ENCODE results near the gene ZDHHC4. TPM values are rescaled to one million over a fixed set of nuclear protein-coding genes. Genes with fewer than 3 reads are reported as not detected.
"Not testable (repeated sequence)": the region's sequence is repeated elsewhere in the genome, so short reads cannot be mapped to it uniquely, and the experiment has no call there.

The ZDHHC4 gene
- total RNA-seq, 2 experiments from 2014 or later = 29.9 to 35.3 TPM

DNA sequence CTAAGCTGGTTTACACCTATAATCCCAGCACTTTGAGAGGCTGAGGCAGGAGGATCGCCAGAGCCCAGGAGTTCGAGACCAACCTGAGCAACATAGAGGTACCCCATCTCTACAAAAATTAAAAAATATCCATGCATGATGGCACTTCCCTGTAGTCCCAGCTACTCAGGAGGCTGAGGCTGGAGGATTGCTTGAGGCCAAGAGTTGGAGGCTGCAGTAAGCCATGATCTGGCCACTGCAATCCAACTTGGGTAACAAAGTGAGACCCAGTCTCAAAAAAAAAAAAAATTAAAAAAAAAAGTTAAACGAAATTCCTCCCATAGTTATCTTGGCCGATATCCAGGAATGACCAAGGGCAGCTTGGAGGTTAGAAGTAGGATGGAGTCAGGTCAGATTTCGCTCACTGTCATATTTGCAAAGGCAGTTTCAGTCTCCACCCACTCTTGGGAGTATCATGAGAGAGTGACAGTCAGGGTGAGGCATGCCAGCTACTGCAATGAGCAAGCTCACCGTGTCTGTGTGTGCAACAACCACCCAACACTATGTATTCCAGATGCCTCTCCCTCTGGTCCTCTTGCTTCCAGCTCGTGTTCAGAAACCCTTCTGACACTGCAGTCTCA is 6.0 kb upstream of the ZDHHC4 start:
- H3K4me3 Mint-ChIP-seq = no peak overlapping the region
- DNase-seq = no peak
- peaks cover 3% of the 10 kb centered on the region for H3K27me3 Mint-ChIP-seq
- H3K4me1 Mint-ChIP-seq = no peaks in the 10 kb centered on the region
- ChIA-PET CTCF (interaction anchor here (0.6 to 2.4 kb wide), 6 partner anchors 9 to 1325 kb away, joined by 3 to 11 read pairs (median 4); partner anchors contain the start of gene INTS15), POLR2A (no interaction called here)
- H3K36me3 Mint-ChIP-seq (ENCODE audit: low read depth) = no peaks in the 10 kb centered on the region
- no peaks in the 10 kb centered on the region for H3K9me3 Mint-ChIP-seq
- no peak overlapping the region for H3K27ac Mint-ChIP-seq

DNA sequence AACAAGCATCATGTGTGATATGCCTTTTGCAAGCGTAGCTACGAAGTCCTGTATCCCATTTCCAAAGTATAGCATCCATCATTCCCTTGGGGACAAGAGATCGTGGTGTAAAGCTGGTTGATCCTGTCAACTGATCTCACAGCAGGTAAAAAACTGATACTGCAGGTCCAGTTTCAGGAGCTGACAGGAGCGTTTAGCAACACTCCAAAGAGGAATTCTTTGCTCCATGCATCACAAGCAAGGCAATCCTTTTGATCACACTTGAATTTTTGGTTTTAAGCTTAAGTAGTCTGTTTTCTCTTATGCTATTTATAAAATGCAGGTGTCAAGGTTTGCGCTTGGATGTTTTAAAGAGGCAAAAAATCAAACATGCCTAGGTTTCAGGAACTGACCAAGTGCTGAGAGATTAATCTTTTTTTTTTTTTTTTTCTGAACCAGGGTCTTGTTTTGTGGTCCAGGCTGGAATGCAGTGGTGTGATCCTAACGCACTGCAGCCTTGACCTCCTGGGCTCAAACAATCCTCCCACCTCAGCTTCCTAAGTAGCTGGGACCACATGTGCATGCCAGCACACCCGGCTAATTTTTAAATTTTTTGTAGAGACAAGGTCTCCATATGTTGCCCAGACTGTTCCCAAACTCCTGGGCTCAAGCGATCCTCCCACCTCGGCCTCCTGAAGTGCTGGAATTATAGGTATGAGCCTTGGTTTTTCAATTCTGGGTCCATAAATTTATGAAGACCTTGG is 1.8 kb upstream of the ZDHHC4 start:
- Mint-ChIP-seq H3K4me3 (no peak overlapping the region), H3K36me3 (ENCODE audit: low read depth) (peaks cover 6% of the 10 kb centered on the region), H3K27me3 (no peaks in the 10 kb centered on the region), H3K9me3 (no peaks in the 10 kb centered on the region), H3K27ac (no peak overlapping the region), H3K4me1 (peaks cover 21% of the 10 kb centered on the region)
- POLR2A ChIA-PET = interaction anchor here (1.1 kb wide), 1 partner anchor 16 kb away, joined by 3 read pairs; no protein-coding TSS in a partner anchor
- no peak for DNase-seq
- CTCF ChIA-PET = interaction anchor here (0.8 to 5.3 kb wide), 7 partner anchors 9 to 64 kb away, joined by 3 to 29 read pairs (median 4); partner anchors contain the start of gene INTS15

- Mint-ChIP-seq H3K4me1 (peaks cover 29% of the 10 kb centered on the region), H3K9me3 (no peaks in the 10 kb centered on the region), H3K27me3 (no peaks in the 10 kb centered on the region), H3K27ac (peak overlapping the region; percentile 85), H3K4me3 (peak overlapping the region; percentile 56), H3K36me3 (ENCODE audit: low read depth) (peaks cover 11% of the 10 kb centered on the region)
- no peak for DNase-seq
- ChIA-PET CTCF (interaction anchor here (0.9 to 5.3 kb wide), 5 partner anchors 8 to 450 kb away, joined by 3 to 29 read pairs (median 3); partner anchors contain the start of gene INTS15), POLR2A (no interaction called here)
Observed at GRCh38 chr7:6576024-6576866, 1.0 kb upstream of the ZDHHC4 start.

DNA sequence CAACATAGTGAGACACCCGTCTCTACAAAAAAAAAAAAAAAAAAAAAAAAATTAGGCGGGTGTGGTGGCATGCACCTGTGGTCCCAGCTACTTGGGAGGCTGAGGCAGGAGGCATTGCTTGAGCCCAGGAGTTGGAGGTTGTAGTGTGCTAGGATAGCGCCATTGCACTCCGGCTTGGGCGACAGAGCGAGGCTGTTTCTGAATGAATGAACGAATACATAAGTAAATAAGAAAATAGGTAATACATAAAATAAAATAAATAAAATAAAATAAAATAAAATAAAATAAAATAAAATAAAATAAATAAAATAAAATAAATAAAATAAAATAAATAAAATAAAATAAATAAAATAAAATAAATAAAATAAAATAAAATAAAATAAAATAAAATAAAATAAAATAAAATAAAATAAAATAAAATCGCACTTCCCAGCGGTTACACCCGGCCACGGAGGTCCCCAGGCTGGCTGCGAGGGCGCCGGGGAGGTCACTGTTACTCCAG is 336 bp upstream of the ZDHHC4 start:
- CTCF ChIA-PET = interaction anchor here (0.9 to 5.3 kb wide), 4 partner anchors 9 to 450 kb away, joined by 3 to 29 read pairs (median 4); partner anchors contain the start of gene INTS15

DNA sequence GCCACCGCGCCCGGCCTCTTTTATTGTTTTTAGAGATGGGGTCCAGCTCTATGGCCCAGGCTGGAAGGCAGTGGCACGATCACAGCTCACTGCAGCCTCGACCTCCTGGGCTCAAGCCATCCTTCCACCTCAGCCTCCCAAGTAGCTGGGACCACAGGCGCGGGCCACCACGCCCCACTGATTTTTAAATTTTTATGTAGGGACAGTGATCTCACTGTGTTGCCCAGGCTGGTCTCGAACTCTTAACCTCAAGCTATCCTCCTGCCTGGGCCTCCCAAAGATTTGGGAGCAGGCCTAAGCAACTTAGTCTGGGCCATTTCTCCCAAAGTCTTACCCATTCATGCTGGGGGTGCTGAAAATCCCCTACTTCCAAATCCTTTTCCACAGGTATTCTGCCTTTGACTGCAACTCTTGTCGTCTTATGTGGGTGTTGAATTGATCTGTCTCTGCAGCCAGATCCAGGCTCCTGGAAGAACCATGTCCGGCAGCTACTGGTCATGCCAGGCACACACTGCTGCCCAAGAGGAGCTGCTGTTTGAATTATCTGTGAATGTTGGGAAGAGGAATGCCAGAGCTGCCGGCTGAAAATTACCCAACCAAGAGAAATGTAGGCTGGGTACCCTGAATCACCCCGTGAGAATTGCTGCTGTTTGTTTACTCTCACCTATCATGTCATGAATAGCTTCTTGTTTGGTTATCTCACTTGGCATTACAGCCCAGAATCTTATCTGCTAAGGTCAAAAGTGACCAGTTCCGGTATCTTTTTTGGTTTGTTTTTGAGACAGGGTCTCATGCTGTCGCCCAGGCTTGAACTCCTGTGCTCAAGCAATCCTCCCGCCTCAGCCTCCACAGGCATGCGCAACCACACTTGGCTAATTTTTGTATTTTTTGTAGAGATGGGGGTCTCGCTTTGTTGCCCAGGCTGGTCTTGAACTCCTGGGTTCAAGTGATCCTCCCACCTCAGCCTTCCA is 1.1 kb downstream of the ZDHHC4 start:
- Mint-ChIP-seq H3K27me3 (no peaks in the 10 kb centered on the region), H3K4me1 (peaks cover 38% of the 10 kb centered on the region)

More for the DNA sequence above, 336 bp upstream of the ZDHHC4 start:
- H3K27ac Mint-ChIP-seq = peak overlapping the region; percentile 94
- H3K9me3 Mint-ChIP-seq, DNase-seq, POLR2A ChIA-PET, H3K27me3 Mint-ChIP-seq: not testable (repeated sequence)
- peaks cover 17% of the 10 kb centered on the region for H3K36me3 Mint-ChIP-seq (ENCODE audit: low read depth)
- peak overlapping the region; percentile 84 for H3K4me3 Mint-ChIP-seq
- peaks cover 36% of the 10 kb centered on the region for H3K4me1 Mint-ChIP-seq

DNA sequence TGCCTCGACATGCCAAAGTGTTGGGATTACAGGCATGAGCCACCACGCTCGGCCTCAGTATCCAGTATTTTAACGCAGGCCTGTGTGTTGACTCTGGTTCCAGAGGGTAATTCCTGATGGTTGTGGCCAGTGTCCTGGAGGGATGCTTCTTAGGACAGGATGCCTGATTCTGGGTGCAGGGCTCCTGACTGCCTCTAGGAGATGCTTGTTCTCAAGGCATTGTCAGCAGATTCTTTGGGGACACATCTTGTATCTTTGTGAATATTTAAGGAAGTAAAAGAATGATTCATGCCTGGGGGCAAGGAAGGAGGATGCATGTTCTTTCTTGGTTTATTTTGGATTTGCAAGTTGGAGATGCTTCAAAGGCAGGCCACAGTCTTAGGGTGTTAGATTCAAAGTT is 2.2 kb downstream of the ZDHHC4 start:
- ChIA-PET CTCF (interaction anchor here (1.3 kb wide), 1 partner anchor 10 kb away, joined by 5 read pairs; the partner anchor contains the start of gene INTS15), POLR2A (no interaction called here)
- Mint-ChIP-seq H3K36me3 (ENCODE audit: low read depth) (peaks cover 26% of the 10 kb centered on the region), H3K4me3 (peak overlapping the region; percentile 84), H3K27me3 (no peaks in the 10 kb centered on the region), H3K9me3 (no peaks in the 10 kb centered on the region), H3K4me1 (peaks cover 38% of the 10 kb centered on the region), H3K27ac (peak overlapping the region; percentile 56)
- DNase-seq = no peak

More for the DNA sequence above, 1.1 kb downstream of the ZDHHC4 start:
- H3K36me3 Mint-ChIP-seq (ENCODE audit: low read depth) = peaks cover 22% of the 10 kb centered on the region
- POLR2A ChIA-PET = no interaction called here
- H3K4me3 Mint-ChIP-seq = peak overlapping the region; percentile 84
- H3K9me3 Mint-ChIP-seq = no peaks in the 10 kb centered on the region
- no peak for DNase-seq
- H3K27ac Mint-ChIP-seq = peak overlapping the region; percentile 94
- CTCF ChIA-PET = interaction anchor here (1.2 to 5.3 kb wide), 4 partner anchors 10 to 30 kb away, joined by 4 to 29 read pairs (median 4); partner anchors contain the start of gene INTS15

GRCh38 chr7:6585746-6586432 is 8.6 kb downstream of the ZDHHC4 start:
- DNase-seq, H3K9me3 Mint-ChIP-seq, POLR2A ChIA-PET, H3K4me3 Mint-ChIP-seq, H3K27me3 Mint-ChIP-seq, CTCF ChIA-PET, H3K27ac Mint-ChIP-seq: not testable (repeated sequence)
- Mint-ChIP-seq H3K36me3 (ENCODE audit: low read depth) (peaks cover 45% of the 10 kb centered on the region), H3K4me1 (peaks cover 24% of the 10 kb centered on the region)

DNA sequence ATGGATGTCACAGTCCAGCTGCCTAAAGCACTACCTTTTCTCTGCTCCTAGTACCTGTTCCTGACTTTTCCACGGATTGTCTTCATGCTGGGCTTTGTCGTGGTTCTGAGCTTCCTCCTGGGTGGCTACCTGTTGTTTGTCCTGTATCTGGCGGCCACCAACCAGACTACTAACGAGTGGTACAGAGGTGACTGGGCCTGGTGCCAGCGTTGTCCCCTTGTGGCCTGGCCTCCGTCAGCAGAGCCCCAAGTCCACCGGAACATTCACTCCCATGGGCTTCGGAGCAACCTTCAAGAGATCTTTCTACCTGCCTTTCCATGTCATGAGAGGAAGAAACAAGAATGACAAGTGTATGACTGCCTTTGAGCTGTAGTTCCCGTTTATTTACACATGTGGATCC is 11.3 kb downstream of the ZDHHC4 start:
- H3K27ac Mint-ChIP-seq = no peak overlapping the region
- CTCF ChIA-PET = interaction anchor here (0.8 to 1.0 kb wide), 3 partner anchors 10 to 28 kb away, joined by 3 to 4 read pairs (median 4); no protein-coding TSS in a partner anchor

DNA sequence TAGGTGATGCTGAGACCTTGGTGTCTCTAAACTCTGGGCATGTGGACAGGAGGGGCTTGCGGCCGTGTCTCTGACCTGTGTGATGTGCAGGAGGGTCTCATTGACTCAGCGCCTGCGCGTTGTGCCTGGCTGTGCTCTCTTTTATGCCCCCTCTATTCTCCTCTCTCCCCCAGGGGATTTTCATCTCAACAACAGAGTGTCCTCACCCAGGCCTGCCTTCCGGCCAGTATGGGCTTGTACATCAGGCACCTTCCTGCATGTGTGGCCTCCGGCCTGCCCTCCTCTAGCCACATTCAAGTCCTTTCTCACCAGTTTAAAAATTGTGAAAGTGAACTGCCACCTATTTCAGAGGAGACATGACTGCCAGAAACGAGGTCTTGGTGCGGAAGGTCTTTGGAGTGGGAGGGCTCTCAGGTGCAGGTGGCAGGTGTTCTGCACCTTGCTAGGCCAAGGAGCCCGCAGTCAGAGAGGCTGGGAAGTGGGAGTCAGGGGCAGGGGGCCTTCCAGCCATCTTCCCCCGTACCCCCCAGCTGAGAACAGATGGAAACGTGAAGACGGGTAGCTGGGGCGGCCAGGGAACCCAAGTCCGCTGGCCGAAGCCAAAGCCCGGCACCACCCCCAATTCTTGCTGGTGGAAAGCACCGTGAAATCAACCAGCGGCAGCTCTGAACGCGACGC is 12.0 kb downstream of the ZDHHC4 start:
- H3K27ac Mint-ChIP-seq = peak overlapping the region; percentile 82
- peaks cover 43% of the 10 kb centered on the region for H3K36me3 Mint-ChIP-seq (ENCODE audit: low read depth)
- no peaks in the 10 kb centered on the region for H3K27me3 Mint-ChIP-seq
- ChIA-PET POLR2A (no interaction called here), CTCF (interaction anchor here (0.8 to 2.7 kb wide), 11 partner anchors 9 to 100 kb away, joined by 3 to 29 read pairs (median 4); partner anchors contain the start of gene ZDHHC4)
- H3K4me1 Mint-ChIP-seq = peaks cover 24% of the 10 kb centered on the region
- DNase-seq = no peak
- H3K9me3 Mint-ChIP-seq = no peaks in the 10 kb centered on the region
- H3K4me3 Mint-ChIP-seq = peak overlapping the region; percentile 63

More for the DNA sequence above, 11.3 kb downstream of the ZDHHC4 start:
- DNase-seq = no peak
- H3K4me1 Mint-ChIP-seq = peaks cover 24% of the 10 kb centered on the region
- H3K4me3 Mint-ChIP-seq = no peak overlapping the region
- H3K27me3 Mint-ChIP-seq = no peaks in the 10 kb centered on the region
- H3K36me3 Mint-ChIP-seq (ENCODE audit: low read depth) = peaks cover 42% of the 10 kb centered on the region
- POLR2A ChIA-PET = no interaction called here
- H3K9me3 Mint-ChIP-seq = no peaks in the 10 kb centered on the region

- CTCF ChIA-PET = interaction anchor here (0.6 to 2.7 kb wide), 16 partner anchors 9 to 602 kb away, joined by 3 to 29 read pairs (median 4); partner anchors contain the start of gene ZDHHC4
- Mint-ChIP-seq H3K27me3 (no peaks in the 10 kb centered on the region), H3K9me3 (no peaks in the 10 kb centered on the region), H3K36me3 (ENCODE audit: low read depth) (peaks cover 41% of the 10 kb centered on the region), H3K4me1 (peaks cover 24% of the 10 kb centered on the region), H3K4me3 (peak within 1 kb of the TSS; percentile 93), H3K27ac (peak within 1 kb of the TSS; percentile 93)
- DNase-seq = peak; percentile 80
- POLR2A ChIA-PET = no interaction called here
Observed at GRCh38 chr7:6589829-6590644, 12.8 kb downstream of the ZDHHC4 start, which contains the start of gene INTS15. Gene INTS15 (plus strand): TSS chr7:6590021. CDS start chr7:6590284, 263 bp downstream.
